ENCODE measurements around the gene PNKD.
"Not testable (repeated sequence)": the region's sequence is repeated elsewhere in the genome, so short reads cannot be mapped to it uniquely, and the experiment has no call there.

The PNKD gene

DNA sequence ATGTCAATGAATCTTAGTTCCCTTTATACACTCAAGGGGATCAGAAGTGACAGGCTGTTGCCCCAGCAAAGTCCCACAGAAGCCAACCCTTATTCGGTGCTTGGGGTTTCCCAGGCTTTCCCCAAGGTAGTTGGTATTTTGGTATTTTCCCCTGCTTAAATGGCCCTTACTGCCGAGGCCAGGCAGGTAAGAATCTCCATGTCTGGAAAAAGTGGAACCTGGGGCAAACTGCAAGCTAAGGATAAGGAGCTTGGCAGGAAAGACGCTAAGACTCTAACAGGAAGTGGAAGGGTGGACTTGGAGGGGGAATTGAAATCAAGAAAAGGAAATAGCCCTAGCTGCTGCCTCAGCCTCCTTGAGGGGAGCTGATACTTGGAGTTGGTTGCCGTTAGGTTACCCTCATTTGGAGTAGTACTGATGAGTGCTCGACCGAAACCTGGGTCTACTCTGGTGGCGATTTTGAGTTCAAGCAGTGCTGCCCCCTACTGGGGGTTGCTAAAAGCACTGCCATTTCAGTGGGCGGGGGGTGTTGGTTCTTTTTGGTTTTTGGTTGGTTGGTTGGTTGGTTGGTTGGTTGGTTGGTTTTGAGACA is 12.8 kb upstream of the PNKD start:
- DNase-seq: no peak

DNA sequence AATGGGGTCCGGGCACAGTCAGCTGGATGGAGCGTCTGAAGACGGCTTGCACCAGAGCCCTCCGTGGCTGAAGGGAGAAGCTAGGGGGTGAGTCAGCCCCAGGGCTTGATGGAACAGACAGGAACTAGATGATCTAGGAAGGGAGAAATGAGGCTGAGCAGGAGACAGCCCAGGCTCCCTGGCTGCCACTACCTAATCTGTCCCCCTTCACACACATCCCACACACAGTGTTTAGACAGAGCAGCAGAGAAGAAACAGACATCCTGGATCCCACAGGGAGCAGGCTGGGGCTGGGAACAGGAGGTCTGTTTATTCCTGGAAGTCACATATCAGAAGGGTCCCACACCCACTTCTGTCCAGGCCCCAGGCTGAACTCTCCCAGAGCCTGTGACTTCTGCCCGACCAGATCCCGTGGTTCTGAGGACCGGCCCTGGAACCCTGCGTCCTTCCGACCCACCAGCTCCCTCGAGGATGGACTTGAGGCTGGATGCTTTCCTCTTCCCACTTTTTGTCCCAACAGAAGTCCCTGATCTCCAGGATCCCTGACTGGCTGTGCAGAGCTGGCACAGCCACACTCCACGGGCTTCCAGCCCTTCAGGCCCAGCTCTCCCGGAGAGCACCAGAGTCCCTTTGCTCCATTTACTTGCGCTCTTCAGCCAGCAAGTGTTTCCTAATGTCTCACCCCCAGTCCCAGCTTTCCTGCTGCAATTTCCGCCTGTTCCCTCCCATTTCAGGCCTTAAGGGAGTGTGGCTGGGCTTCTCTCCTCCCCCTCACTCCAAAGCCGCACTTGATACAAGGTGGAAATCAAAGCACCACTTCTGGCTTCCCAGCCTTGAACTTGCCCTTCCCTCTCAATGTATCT is 11.0 kb upstream of the PNKD start:
- DNase-seq: no peak

DNA sequence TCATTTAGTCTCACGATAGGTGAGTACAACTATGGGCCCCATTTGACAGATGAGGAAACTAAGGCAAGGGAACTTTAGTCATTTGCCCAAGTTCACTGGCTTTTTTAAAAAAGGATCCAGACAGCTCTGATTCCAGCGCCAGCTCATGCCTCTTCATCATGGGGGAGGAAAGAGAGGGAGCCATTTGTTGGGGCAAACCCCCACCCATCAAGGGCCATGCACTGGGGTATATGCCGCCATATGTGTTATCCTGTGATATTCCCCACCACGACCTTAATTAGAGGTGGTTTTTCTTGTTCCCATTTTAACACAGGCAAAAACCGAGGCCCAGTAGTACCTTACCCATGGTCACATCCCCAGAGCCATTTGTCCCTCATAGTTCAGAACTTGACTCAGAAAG is 10.2 kb upstream of the PNKD start:
- no peak for DNase-seq

DNA sequence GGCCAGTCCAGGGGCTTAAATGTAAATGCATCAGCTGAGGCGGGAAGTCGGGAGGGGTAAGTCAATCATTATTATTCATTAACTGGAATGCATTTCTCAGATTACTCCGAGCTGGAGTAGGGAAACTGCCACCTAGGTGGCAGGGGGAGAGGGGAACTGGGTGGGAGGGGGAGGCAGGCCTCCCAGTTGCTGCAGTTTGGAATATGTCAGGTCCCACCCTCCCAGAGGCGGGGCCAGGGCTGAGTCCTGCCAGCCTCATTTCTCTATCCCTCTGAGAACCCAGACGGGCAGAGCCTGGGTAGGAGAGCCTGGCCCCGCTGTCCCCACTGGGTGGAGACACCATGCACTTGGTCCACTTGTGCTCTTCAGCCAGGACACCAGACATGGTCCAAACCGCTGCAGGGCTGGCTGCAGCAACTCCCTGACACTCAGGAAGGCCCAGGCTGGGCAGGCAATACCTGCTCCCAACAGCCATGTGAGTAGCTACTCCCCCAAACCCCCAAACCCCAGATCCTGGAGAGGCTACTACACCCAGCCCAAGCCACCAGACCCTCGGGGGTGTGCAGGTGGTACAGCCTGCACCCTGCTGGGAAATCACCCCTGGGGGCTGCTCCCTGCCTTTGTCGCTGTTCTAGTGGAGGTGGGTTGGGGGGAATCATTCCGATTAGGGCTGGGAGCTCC is 9.4 kb upstream of the PNKD start, which contains the start of gene GPBAR1:
Gene GPBAR1, plus strand, starts transcription at position 274 of the 681 bp plus-strand sequence. CDS start 1,710 bp downstream, outside the sequence.
- DNase-seq: no peak

- no peak for DNase-seq
Measured at GRCh38 chr2:218261423-218262236, 8.7 kb upstream of the PNKD start.

DNA sequence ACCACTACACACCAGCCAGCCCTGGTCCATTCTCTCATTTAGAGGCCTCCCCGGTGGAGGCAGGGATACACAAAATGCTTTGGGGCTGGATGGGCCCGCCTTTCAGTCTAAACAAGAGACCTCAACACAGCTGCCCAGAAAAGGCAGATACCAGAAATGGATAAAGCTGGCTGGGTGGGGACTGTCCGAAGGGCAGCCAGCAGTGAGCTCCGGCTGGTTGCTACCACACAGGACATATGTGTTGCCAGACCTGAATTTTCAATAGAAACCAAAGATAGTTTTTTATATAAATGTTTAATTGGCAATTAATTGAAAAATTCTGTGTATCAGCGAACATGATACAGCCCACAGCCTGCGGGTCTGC is 8.1 kb upstream of the PNKD start:
- no peak for DNase-seq

DNA sequence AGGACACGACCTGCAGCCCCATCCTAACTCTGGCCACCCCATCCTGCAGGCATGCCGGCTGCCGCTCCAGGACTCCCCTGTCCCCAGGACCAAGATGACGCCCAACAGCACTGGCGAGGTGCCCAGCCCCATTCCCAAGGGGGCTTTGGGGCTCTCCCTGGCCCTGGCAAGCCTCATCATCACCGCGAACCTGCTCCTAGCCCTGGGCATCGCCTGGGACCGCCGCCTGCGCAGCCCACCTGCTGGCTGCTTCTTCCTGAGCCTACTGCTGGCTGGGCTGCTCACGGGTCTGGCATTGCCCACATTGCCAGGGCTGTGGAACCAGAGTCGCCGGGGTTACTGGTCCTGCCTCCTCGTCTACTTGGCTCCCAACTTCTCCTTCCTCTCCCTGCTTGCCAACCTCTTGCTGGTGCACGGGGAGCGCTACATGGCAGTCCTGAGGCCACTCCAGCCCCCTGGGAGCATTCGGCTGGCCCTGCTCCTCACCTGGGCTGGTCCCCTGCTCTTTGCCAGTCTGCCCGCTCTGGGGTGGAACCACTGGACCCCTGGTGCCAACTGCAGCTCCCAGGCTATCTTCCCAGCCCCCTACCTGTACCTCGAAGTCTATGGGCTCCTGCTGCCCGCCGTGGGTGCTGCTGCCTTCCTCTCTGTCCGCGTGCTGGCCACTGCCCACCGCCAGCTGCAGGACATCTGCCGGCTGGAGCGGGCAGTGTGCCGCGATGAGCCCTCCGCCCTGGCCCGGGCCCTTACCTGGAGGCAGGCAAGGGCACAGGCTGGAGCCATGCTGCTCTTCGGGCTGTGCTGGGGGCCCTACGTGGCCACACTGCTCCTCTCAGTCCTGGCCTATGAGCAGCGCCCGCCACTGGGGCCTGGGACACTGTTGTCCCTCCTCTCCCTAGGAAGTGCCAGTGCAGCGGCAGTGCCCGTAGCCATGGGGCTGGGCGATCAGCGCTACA is 7.4 kb upstream of the PNKD start:
- no peak for DNase-seq

- no peak for DNase-seq
Measured at GRCh38 chr2:218263817-218264641, 6.3 kb upstream of the PNKD start.

DNA sequence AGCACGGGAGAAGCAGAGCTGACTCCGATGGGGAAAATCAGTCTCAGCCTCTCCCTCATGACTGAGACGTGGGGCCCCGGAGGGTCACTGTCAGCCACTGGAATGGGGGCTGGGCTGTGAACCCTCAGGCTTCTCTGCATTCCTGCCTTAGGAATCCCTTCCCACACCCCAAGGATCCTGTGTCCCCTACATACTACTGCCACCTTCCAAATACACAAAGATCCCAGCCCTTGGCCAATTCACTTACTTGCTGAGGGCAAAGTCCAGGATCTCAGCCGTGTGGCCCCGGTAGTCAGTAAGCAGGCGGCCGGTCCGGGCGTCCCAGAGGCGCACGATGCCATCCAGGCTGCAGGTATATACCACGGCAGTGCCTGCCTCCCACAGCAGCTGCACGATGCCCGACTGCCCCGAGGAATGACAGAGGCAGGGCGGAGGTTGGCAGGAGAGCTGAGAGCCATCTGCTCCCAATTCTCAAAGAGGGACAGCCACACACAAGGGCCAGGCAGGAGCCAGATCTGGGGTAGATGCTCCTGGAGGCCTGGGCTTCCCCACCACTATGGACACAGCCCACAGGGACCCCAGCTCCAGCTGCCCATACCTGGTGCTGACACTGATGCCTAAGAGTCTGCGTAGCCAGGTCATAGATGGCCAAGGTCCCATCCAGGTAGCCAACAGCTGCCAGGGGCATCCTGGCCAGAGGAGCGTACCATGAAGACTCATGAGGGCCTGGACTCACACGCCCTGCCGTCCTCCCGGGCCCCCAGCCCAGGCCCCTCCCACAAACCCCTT is 5.4 kb upstream of the PNKD start:
- no peak for DNase-seq

DNA sequence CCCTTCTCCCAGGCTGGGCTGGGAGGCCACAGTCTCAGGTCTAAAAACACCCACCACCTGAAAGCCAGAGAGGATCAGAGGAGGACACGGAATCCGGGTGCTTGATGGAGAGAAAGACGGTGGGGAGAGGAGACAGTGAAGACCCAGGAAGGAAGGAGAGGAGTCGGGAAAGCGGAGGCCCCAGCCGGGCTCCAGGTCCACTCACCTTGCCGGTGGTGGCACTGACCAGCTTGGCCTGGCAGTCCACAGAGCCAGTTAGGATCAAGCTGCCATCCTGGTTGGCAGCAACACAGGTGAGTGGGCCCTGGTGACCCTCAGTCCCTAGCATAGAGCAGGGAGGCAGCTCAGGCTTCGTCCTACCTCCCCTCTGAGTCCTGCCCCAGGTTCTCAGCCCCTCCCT is 4.7 kb upstream of the PNKD start:
- DNase-seq: no peak

- DNase-seq: no peak
Measured at GRCh38 chr2:218266316-218266979, 3.9 kb upstream of the PNKD start.

- no peak for DNase-seq
Measured at GRCh38 chr2:218267259-218267658, 3.1 kb upstream of the PNKD start.

DNA sequence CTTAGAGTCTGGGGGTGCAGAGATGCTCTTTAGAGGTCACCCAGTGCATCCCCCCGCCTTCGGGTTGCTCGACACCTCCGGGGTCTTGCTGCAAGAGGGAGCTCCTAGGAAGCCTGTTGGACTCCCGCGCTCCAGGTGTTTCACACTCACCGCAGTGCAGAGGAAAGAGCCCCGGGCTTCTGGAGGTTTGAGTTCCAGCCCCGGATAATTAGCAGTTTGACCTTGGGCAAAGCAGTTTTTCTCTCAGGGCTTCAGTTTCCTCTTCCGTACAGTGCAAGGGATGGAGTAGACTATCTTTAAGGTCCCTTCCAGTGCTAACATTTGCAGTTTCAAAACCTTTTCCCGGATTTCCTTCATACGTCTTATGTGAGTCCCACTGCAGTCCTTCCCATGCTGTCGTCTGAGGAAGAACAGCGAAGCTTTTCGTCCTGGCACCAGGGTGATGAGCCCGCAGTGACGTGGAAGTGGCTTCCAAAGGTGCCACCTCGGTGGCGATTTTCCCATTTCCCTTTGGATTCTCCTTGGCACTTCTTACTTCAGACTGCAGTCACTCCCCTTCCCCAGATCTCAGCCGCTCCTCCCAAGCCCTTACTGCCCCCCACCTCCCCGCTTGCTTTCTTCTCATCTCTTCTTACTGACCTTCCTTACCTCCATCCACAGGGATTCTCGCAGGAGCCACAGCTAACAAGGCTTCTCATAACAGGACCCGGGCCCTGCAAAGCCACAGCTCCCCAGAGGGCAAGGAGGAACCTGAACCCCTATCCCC is 585 bp downstream of the PNKD start:
- DNase-seq: no peak

GRCh38 chr2:218271487-218271797 is 1.1 kb downstream of the PNKD start:
- DNase-seq: no peak

DNA sequence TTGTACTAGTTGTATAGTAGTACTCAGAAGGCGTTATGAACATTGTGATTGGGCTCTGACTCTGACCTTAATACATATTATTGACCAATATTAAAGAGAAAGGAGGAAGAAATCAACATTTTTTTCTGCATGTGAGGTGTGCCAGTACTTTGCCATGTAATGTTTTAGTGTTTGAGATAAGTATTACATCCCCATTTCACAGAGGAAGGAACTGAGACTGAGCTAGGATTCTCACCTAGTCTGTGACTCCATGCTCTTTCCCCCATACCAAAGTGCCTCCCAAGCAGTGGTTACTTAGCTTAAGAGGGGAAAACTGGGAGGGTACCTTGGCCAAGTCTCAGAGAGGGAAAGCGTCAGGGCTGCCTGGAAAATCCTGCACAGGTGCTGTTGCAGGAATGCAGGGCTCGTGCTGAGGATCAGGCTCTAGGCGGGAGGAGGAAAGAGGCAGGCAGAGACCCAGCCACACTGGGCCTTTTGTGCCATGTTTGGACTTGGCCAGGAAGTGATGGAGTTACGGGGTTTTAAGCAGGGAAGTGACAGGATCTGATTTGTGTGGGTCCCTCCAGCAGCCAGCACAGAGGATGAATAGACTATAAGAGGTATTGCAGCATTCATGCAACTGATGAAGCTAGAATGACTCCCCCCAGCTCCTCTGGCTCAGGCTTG is 1.7 kb downstream of the PNKD start:
- DNase-seq: no peak

DNA sequence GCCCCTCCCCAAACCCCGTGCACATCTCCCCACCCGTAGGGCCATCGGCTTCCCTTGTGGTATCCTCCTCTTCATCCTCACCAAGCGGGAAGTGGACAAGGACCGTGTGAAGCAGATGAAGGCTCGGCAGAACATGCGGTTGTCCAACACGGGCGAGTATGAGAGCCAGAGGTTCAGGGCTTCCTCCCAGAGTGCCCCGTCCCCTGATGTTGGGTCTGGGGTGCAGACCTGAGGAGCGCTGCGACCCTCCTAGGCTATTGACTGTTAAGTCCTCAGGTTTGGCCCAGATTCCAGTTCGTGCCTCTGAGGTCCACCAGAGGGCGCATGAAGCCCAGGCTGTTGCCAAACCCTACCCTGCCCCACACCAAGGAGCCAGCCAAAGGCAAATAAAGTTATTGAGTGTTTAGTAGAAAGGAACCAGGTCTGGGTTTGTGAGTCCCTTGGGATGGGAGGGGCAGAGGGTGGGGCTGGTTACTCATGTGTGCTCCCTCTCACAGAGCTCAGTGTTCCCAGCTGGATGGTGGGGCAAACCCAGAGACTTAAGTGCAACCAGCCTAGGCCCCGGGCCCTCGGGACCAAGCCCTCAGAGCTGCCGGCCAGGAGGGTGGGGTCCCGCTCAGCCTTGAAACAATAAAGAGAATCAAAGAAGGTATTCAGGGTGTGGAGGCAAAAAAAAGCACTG is 2.4 kb downstream of the PNKD start:
- peak; percentile 56 for DNase-seq

- not testable (repeated sequence) for DNase-seq
Measured at GRCh38 chr2:218273214-218273907, 3.0 kb downstream of the PNKD start.

All from NCI-H1105 treated with DMSO at 0.1 percent for 48 hours (cell line).